Urinary bladder (tissue), 4 donors: ENCODE measurements around the gene ZNF134. TPM values are rescaled to one million over a fixed set of nuclear protein-coding genes. Genes with fewer than 3 reads are reported as not detected.
A peak's percentile ranks its signal among the peaks of the same experiment; 100 is the strongest.

Source experiments
- DNase-seq: peaks from one replicate; pipeline ENCODE4 v3.0.0-alpha.2; 2015; ENCODE audit errors: extremely low spot score
- H3K27ac ChIP-seq: one replicate; pipeline ENCODE4 v1.5.1; 2013; ENCODE audit warnings: low read depth, mild to moderate bottlenecking, moderate library complexity
- H3K36me3 ChIP-seq: one replicate; pipeline ENCODE4 v1.6.1; 2013; ENCODE audit warnings: mild to moderate bottlenecking, moderate library complexity; ENCODE audit not compliant: insufficient read depth
- H3K4me1 ChIP-seq: one replicate; pipeline ENCODE4 v1.6.1; 2013; ENCODE audit warnings: mild to moderate bottlenecking, moderate library complexity; ENCODE audit not compliant: insufficient read depth
- H3K4me3 ChIP-seq: one replicate; pipeline ENCODE4 v1.5.1; 2013; ENCODE audit warnings: low read depth, low read length
- WGBS: extraction: QIAGEN DNeasy Blood & Tissue Kit; methylation state at CpG from one replicate; pipeline ENCODE4 v1.1.7; 2013; 5-methylcytosine and 5-hydroxymethylcytosine counted together
- polyA plus RNA-seq: library from polyadenylated mRNA; stranded (reverse); fragments of 200-250 nt; gene quantifications from one replicate; pipeline ENCODE4 v1.2.3, GENCODE V29; 2013
- total RNA-seq: library from RNA; depleted of rRNA; stranded (reverse); fragments of >200 nt; gene quantifications from one replicate; pipeline ENCODE4 v1.2.3, GENCODE V29; 2014
- donor health status: healthy with polysubstance abuse.
- donor health status: healthy.

The ZNF134 gene
- total and polyA plus RNA-seq, 2 donors = 17.6 to 32.1 TPM

- Histone ChIP-seq H3K27ac (no peak overlapping the region), H3K36me3 (no peaks in the 10 kb centered on the region), H3K4me3 (no peak overlapping the region), H3K4me1 (peaks cover 2% of the 10 kb centered on the region)
- no peak for DNase-seq
- 40% methylated on average over 1 of the region's 1 CpG for WGBS
Measured at GRCh38 chr19:57655443-57655842, 41.4 kb downstream of the ZNF134 start.

- Histone ChIP-seq H3K27ac (no peak overlapping the region), H3K36me3 (no peaks in the 10 kb centered on the region), H3K4me3 (no peak overlapping the region), H3K4me1 (peaks cover 2% of the 10 kb centered on the region)
- 79% methylated on average over 1 of the region's 1 CpG for WGBS
- no peak for DNase-seq
Measured at GRCh38 chr19:57656346-57656745, 42.3 kb downstream of the ZNF134 start.

GRCh38 chr19:57664269-57665127 is 50.5 kb downstream of the ZNF134 start:
- Histone ChIP-seq H3K4me3 (peak overlapping the region; percentile 51), H3K27ac (peak overlapping the region; percentile 77), H3K4me1 (no peaks in the 10 kb centered on the region), H3K36me3 (no peaks in the 10 kb centered on the region)
- WGBS = 2% methylated on average over 64 of the region's 64 CpGs
- peak; percentile 23 for DNase-seq

- WGBS = 79% methylated on average over 9 of the region's 9 CpGs
- no peaks in the 10 kb centered on the region for H3K4me1 ChIP-seq
- H3K4me3 ChIP-seq = no peak overlapping the region
- DNase-seq = no peak
- H3K27ac ChIP-seq = no peak overlapping the region
- no peaks in the 10 kb centered on the region for H3K36me3 ChIP-seq
Measured at GRCh38 chr19:57665261-57665806, 51.3 kb downstream of the ZNF134 start.

GRCh38 chr19:57667228-57667627 is 53.2 kb downstream of the ZNF134 start:
- Histone ChIP-seq H3K36me3 (no peaks in the 10 kb centered on the region), H3K4me1 (no peaks in the 10 kb centered on the region), H3K27ac (no peak overlapping the region), H3K4me3 (no peak overlapping the region)
- no peak for DNase-seq
- WGBS = 78% methylated on average over 1 of the region's 1 CpG

GRCh38 chr19:57668635-57669034 is 54.6 kb downstream of the ZNF134 start, which contains the start of gene ZSCAN4:
Gene ZSCAN4, plus strand, starts transcription at chr19:57668935. Its CDS starts 7,211 bp downstream, at chr19:57676146.
- DNase-seq = no peak
- no peaks in the 10 kb centered on the region for H3K36me3 ChIP-seq
- 88% methylated on average over 2 of the region's 2 CpGs for WGBS
- H3K4me3 ChIP-seq = no peak within 1 kb of the TSS
- peaks cover 1% of the 10 kb centered on the region for H3K4me1 ChIP-seq
- no peak within 1 kb of the TSS for H3K27ac ChIP-seq

GRCh38 chr19:57671124-57671895 is 57.3 kb downstream of the ZNF134 start:
- WGBS = 47% methylated on average over 7 of the region's 7 CpGs
- H3K36me3 ChIP-seq = no peaks in the 10 kb centered on the region
- peaks cover 1% of the 10 kb centered on the region for H3K4me1 ChIP-seq
- no peak overlapping the region for H3K4me3 ChIP-seq
- DNase-seq = no peak
- H3K27ac ChIP-seq = no peak overlapping the region

- WGBS = 77% methylated on average over 4 of the region's 4 CpGs
- no peaks in the 10 kb centered on the region for H3K36me3 ChIP-seq
- peaks cover 1% of the 10 kb centered on the region for H3K4me1 ChIP-seq
- no peak for DNase-seq
- H3K27ac ChIP-seq = no peak overlapping the region
- H3K4me3 ChIP-seq = no peak overlapping the region
Measured at GRCh38 chr19:57672466-57672865, 58.4 kb downstream of the ZNF134 start.

Other genes with a start within 250 kb of the ZNF134 start
- gene ZNF548, start 224.4 kb upstream of the ZNF134 start, total RNA-seq = 35.1 TPM
- gene ZNF548, start 224.4 kb upstream of the ZNF134 start, polyA plus RNA-seq = 16.2 TPM
- gene ZNF17, start 203.1 kb upstream of the ZNF134 start, total RNA-seq = 27.9 TPM
- 6.1 TPM for gene ZNF17, start 203.1 kb upstream of the ZNF134 start, polyA plus RNA-seq
- 17.1 TPM for gene ZNF749, start 178.9 kb upstream of the ZNF134 start, total RNA-seq
- gene ZNF749, start 178.9 kb upstream of the ZNF134 start, polyA plus RNA-seq = 10.2 TPM
- gene VN1R1, start 157.1 kb upstream of the ZNF134 start, total RNA-seq = 3.4 TPM
- gene VN1R1, start 157.1 kb upstream of the ZNF134 start, polyA plus RNA-seq = 0.66 TPM
- 25.6 TPM for gene ZNF772, start 136.7 kb upstream of the ZNF134 start, total RNA-seq
- gene ZNF772, start 136.7 kb upstream of the ZNF134 start, polyA plus RNA-seq = 3.9 TPM
- 16.1 TPM for gene ZNF419, start 126.5 kb upstream of the ZNF134 start, total RNA-seq
- 8.0 TPM for gene ZNF419, start 126.5 kb upstream of the ZNF134 start, polyA plus RNA-seq
- gene ZNF773, start 114.3 kb upstream of the ZNF134 start, total RNA-seq = 13.4 TPM
- 7.1 TPM for gene ZNF773, start 114.3 kb upstream of the ZNF134 start, polyA plus RNA-seq
- gene ZNF549, start 86.9 kb upstream of the ZNF134 start, total RNA-seq = 14.8 TPM
- 4.6 TPM for gene ZNF549, start 86.9 kb upstream of the ZNF134 start, polyA plus RNA-seq
- gene ZNF550, start 54.4 kb upstream of the ZNF134 start, total RNA-seq = 15.3 TPM
- gene ZNF550, start 54.4 kb upstream of the ZNF134 start, polyA plus RNA-seq = 7.2 TPM
- 7.9 TPM for gene ZNF416, start 35.3 kb upstream of the ZNF134 start, total RNA-seq
- 4.6 TPM for gene ZNF416, start 35.3 kb upstream of the ZNF134 start, polyA plus RNA-seq
- 18.8 TPM for gene ZIK1, start 30.1 kb upstream of the ZNF134 start, total RNA-seq
- 7.4 TPM for gene ZIK1, start 30.1 kb upstream of the ZNF134 start, polyA plus RNA-seq
- 4.0 TPM for gene ZNF530, start 14.4 kb upstream of the ZNF134 start, total RNA-seq
- 4.1 TPM for gene ZNF530, start 14.4 kb upstream of the ZNF134 start, polyA plus RNA-seq
- gene ZNF211, start 18.9 kb downstream of the ZNF134 start, total RNA-seq = 23.8 TPM
- 13.0 TPM for gene ZNF211, start 18.9 kb downstream of the ZNF134 start, polyA plus RNA-seq
- gene ZSCAN4, start 54.7 kb downstream of the ZNF134 start, total RNA-seq = not detected
- 0.20 TPM for gene ZSCAN4, start 54.7 kb downstream of the ZNF134 start, polyA plus RNA-seq
- gene ZNF551, start 67.7 kb downstream of the ZNF134 start, total RNA-seq = 17.5 TPM
- 6.1 TPM for gene ZNF551, start 67.7 kb downstream of the ZNF134 start, polyA plus RNA-seq
- 29.3 TPM for gene ZNF154, start 95.0 kb downstream of the ZNF134 start, total RNA-seq
- 7.4 TPM for gene ZNF154, start 95.0 kb downstream of the ZNF134 start, polyA plus RNA-seq
- gene ZNF671, start 113.4 kb downstream of the ZNF134 start, total RNA-seq = 11.9 TPM
- gene ZNF671, start 113.4 kb downstream of the ZNF134 start, polyA plus RNA-seq = 7.8 TPM
- gene ZNF776, start 132.6 kb downstream of the ZNF134 start, total RNA-seq = 31.1 TPM
- 11.1 TPM for gene ZNF776, start 132.6 kb downstream of the ZNF134 start, polyA plus RNA-seq
- 33.8 TPM for gene ZNF586, start 155.4 kb downstream of the ZNF134 start, total RNA-seq
- 9.2 TPM for gene ZNF586, start 155.4 kb downstream of the ZNF134 start, polyA plus RNA-seq
- gene ZNF552, start 200.7 kb downstream of the ZNF134 start, total RNA-seq = 24.5 TPM
- gene ZNF552, start 200.7 kb downstream of the ZNF134 start, polyA plus RNA-seq = 6.5 TPM
- 29.1 TPM for gene ZNF587B, start 216.1 kb downstream of the ZNF134 start, total RNA-seq
- 3.8 TPM for gene ZNF587B, start 216.1 kb downstream of the ZNF134 start, polyA plus RNA-seq
- 45.4 TPM for gene ZNF587, start 235.6 kb downstream of the ZNF134 start, total RNA-seq
- 7.5 TPM for gene ZNF587, start 235.6 kb downstream of the ZNF134 start, polyA plus RNA-seq